Activated CD4-positive, alpha-beta T cell treated with anti-CD3 and anti-CD28 coated beads, Interleukin-10, Interleukin-2, amounts not matched to agents 100 ng/mL and 50 ng/mL, durations not matched to agents 16 hours and 8 hours (primary cell): ENCODE measurements around the gene APBA1.

Experiments
- DNase-seq: peaks from one replicate; pipeline ENCODE4 v3.0.0-alpha.2; 2020

Gene APBA1

GRCh38 chr9:69516353-69517322, 155.5 kb downstream of the APBA1 start:
- DNase-seq = no peak

DNA sequence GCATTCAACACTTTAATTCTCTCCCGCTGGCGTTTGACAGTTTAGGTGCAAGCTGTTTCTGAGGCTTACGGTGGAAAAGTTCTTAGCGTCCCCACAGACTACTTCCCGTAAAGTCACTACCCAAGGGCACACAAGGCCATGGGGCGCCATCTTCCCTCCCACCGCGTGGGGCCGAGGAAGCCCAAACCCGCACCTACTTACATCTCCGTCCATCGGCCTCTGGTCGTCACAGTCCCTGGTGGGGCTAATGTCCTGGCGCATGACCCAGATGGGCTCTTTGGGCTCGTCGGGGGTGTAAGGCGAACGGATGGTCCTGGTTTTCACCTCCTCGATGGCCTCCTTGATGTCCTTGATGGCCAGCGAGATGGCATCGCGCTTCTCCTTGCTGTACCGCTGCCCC, 156.4 kb downstream of the APBA1 start:
- DNase-seq = no peak

GRCh38 chr9:69513141-69513820, 158.9 kb downstream of the APBA1 start:
- DNase-seq = no peak

DNA sequence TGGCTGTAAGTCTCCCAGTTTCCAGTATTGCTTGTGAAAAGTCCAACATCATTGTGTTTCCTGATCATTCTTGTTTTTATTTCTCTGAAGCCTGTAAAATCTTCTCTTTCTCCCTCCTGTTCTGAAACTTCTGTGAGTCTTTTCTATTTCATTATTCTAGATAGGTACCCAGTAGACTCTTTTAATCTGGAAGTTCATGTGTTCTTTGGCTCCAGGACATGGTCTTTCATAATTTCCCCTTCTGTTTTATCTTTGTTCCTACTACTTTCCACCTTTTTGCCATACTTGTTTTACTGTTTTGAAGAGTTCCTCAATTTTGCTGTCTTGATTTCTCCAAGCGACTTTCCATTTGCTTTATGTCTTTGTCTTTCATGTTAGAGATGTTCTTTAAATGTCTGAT, 168.1 kb downstream of the APBA1 start:
- no peak for DNase-seq

DNA sequence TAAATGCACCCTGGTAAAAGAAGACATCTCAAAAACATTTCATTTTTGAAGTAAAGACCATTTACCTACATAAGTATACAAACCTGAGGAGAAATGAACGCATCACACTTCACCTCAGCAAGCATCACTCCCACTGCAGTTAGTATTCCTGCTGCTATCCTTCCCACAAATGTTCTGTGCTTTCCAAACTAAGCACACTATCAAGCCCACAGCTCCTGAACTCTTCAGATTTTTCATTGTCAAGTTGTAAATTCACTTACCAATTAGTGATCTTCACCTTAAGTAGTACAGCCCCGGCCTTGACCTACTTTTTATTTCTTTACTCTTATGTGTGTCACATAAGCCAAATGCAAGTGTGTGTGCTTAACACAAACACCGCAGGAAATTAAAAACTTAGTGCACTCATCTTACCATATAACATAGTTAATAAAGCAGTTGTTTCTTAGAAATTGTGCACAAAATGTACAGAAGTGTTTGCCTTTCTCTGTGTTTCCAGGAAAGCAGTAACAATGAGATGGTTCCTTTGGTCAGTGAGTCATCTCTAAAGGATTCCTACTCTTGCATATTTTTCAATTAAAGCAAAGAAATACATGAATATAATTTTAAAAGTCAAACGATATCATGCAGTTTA, 169.4 kb downstream of the APBA1 start:
- DNase-seq = peak; percentile 51

DNA sequence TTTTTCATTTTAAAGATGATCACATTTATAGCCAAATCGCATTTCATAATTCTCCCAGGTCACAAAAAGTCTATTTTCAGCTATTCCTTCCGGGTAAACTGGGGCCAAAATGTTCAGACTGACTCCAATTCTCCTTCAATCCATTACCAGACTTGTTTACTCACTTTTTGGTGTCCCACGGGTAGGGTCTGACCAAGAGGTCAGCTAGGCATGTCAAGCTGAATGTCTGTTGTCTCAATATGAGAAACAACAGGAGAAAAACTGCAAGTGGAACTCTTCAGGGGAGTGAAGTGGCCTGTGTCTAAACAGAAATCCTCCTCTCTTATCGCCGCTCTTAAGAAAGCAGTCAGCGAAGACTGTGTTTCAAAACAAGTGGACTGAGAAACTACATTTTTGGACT, 171.3 kb downstream of the APBA1 start:
- DNase-seq = no peak

DNA sequence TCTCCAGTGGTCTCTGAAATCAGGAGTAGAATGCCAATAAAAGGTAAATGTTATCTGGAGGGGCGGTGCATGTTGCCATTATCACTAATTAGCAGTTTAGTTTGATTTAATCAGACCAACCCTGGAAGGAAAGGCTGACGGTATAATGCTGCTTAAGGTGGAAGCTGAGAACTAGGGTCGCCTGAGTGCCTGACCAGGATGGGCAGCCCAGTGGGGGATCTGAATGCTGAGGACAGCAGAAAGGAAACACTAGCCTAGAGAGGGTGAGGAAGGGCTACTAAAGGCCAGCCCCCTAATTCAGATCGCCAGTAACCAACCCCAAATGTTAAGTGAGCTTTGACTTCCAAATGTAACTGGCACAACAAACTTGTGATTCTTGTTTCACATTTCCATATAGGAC, 172.2 kb downstream of the APBA1 start:
- DNase-seq = no peak

GRCh38 chr9:69499407-69499806, 172.8 kb downstream of the APBA1 start:
- DNase-seq = no peak

GRCh38 chr9:69498470-69498869, 173.7 kb downstream of the APBA1 start:
- no peak for DNase-seq

GRCh38 chr9:69497816-69498215, 174.4 kb downstream of the APBA1 start:
- no peak for DNase-seq

- peak; percentile 71 for DNase-seq
These were observed 175.2 kb downstream of the APBA1 start for GRCh38 chr9:69496846-69497450.

GRCh38 chr9:69495296-69495695, 176.9 kb downstream of the APBA1 start:
- no peak for DNase-seq

- DNase-seq = no peak
These were observed 177.4 kb downstream of the APBA1 start for GRCh38 chr9:69494763-69495162.

GRCh38 chr9:69494208-69494607, 178.0 kb downstream of the APBA1 start:
- no peak for DNase-seq

- no peak for DNase-seq
These were observed 185.7 kb downstream of the APBA1 start for GRCh38 chr9:69486498-69486897.

GRCh38 chr9:69485466-69485865, 186.7 kb downstream of the APBA1 start:
- DNase-seq = no peak

DNA sequence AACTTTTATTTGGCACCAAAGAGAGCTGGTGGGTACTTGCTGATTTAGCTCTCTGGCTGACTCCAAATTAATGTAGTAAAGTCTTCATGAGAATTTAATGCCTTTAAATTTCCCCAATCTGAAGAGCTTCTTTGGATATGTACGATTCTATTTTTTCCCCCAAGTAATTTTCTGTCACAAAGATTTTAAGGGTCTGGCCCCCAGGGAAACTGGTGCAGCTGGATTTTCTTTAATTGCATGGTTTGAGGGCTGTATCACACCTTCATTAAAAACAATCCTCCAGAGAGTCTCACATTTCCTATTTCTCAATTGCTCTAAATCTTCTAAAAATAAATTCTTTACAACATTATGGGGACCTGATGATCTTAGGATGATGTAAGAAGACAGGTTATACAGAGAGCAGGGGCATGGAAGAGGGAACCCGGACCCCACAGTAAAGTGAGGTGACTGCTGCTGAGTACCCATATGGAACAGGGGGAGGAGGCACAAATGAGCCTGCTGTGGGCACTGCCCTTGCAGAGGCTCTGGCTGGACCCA, 188.2 kb downstream of the APBA1 start:
- DNase-seq = no peak

GRCh38 chr9:69476797-69477196, 195.4 kb downstream of the APBA1 start:
- no peak for DNase-seq

DNA sequence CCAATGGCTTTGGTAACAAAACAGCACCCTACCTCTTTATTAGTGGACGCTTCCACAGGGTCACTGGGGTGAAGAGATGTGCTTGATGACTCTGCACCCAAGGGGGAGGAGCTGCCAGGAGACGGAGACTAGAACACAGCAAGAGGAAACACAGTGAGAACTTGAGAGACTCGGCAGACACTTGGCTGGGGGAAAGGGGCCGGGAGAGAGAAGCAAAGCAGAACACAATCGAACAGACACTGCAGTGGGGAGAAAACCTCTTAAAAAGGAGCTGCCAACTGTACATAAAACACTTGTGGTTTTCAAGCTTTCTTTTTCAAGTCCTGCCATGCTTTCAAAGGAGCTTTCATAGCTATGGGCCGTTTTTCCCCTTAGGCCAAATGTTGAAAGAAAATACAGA, 196.2 kb downstream of the APBA1 start:
- peak; percentile 32 for DNase-seq

GRCh38 chr9:69474821-69475220, 197.3 kb downstream of the APBA1 start:
- DNase-seq = peak; percentile 9

- no peak for DNase-seq
These were observed 200.0 kb downstream of the APBA1 start for GRCh38 chr9:69472101-69472620.

GRCh38 chr9:69471433-69471832, 200.7 kb downstream of the APBA1 start:
- DNase-seq = no peak
